GM12878 (cell line): ENCODE measurements around the gene SSTR1.

ENCODE experiments used
- CTCF ChIP-seq, 3 experiments: IDR thresholded peaks in 2 of 3; conservative IDR thresholded peaks in 1 of 3; 2 replicates each; pipeline ENCODE4 v1.5.1; 2011; ENCODE audit warnings: low read depth in 3 of 3, low read length in 3 of 3, mild to moderate bottlenecking in 3 of 3, control low read depth in 2 of 3, moderate library complexity in 2 of 3, inconsistent platforms in 1 of 3, mixed read lengths in 1 of 3; ENCODE audit not compliant: control insufficient read depth in 2 of 3, insufficient read depth in 1 of 3; ENCODE audit errors: extremely low read depth in 1 of 3
- KDM1A ChIP-seq: fragments of 200-600 bp; sonication (generic); IDR thresholded peaks from 2 replicates; pipeline ENCODE4 v1.6.1; 2016; ENCODE audit warnings: borderline replicate concordance
- POLR2AphosphoS2 ChIP-seq: IDR thresholded peaks from 2 replicates; pipeline ENCODE4 v1.6.1; 2011; ENCODE audit warnings: low read depth, mild to moderate bottlenecking, low read length, improper control_type of control experiment, moderate library complexity
- POLR2AphosphoS5 ChIP-seq: IDR thresholded peaks from 2 replicates; pipeline ENCODE4 v1.6.1; 2011; ENCODE audit warnings: mild to moderate bottlenecking, low read length, inconsistent platforms
- SIX5 ChIP-seq: IDR thresholded peaks from 2 replicates; pipeline ENCODE4 v1.6.1; 2011; ENCODE audit warnings: mild to moderate bottlenecking, low read depth, low read length, moderate library complexity; ENCODE audit not compliant: severe bottlenecking
- SMC3 ChIP-seq: IDR thresholded peaks from 2 replicates; pipeline ENCODE4 v1.6.1; 2011; ENCODE audit warnings: low read length, improper control_type of control experiment, borderline replicate concordance
- SRF ChIP-seq, 2 experiments: IDR thresholded peaks; 2 replicates each; pipeline ENCODE4 v1.6.1; 2011; ENCODE audit warnings: low read depth in 2 of 2, low read length in 2 of 2, mild to moderate bottlenecking in 1 of 2, moderate library complexity in 1 of 2
- TAF1 ChIP-seq: IDR thresholded peaks from 2 replicates; pipeline ENCODE4 v1.6.1; 2011; ENCODE audit warnings: mild to moderate bottlenecking, low read depth, low read length, borderline replicate concordance
- TCF3 ChIP-seq: IDR thresholded peaks from 2 replicates; pipeline ENCODE4 v1.6.1; 2012; ENCODE audit warnings: low read depth, mild to moderate bottlenecking, low read length, borderline replicate concordance; ENCODE audit not compliant: insufficient read depth

GRCh38 chr14:38185671-38186070 lies 22.0 kb upstream of the SSTR1 start:
- TF ChIP-seq SMC3 = no peak
- no peak for TF ChIP-seq CTCF (IDR thresholded peaks at IDR 0.05 in 2 of 3, conservative IDR thresholded peaks at IDR 0.05 in 1 of 3; ENCODE audit: control insufficient read depth in 2 of 3, extremely low read depth in 1 of 3, insufficient read depth in 1 of 3, low read depth in 3 of 3, low read length in 3 of 3)
- no peak for TF ChIP-seq POLR2AphosphoS2
- TF ChIP-seq SIX5 = no peak
- no peak for TF ChIP-seq POLR2AphosphoS5
- TF ChIP-seq TCF3 = no peak
- no peak for TF ChIP-seq SRF (IDR thresholded peaks at IDR 0.05; ENCODE audit: low read depth in 2 of 2, low read length in 2 of 2)
- no peak for TF ChIP-seq TAF1
- TF ChIP-seq KDM1A = no peak
